Cortex of kidney (tissue), 1 donor: Measurements from ENCODE around the gene NXF1.
"Not testable (repeated sequence)": the region's sequence is repeated elsewhere in the genome, so short reads cannot be mapped to it uniquely, and the experiment has no call there.

Source experiments
- DNase-seq: peaks from one replicate; lab custom pipeline; 2025; lab: John Stamatoyannopoulos, UW

The NXF1 gene

DNA sequence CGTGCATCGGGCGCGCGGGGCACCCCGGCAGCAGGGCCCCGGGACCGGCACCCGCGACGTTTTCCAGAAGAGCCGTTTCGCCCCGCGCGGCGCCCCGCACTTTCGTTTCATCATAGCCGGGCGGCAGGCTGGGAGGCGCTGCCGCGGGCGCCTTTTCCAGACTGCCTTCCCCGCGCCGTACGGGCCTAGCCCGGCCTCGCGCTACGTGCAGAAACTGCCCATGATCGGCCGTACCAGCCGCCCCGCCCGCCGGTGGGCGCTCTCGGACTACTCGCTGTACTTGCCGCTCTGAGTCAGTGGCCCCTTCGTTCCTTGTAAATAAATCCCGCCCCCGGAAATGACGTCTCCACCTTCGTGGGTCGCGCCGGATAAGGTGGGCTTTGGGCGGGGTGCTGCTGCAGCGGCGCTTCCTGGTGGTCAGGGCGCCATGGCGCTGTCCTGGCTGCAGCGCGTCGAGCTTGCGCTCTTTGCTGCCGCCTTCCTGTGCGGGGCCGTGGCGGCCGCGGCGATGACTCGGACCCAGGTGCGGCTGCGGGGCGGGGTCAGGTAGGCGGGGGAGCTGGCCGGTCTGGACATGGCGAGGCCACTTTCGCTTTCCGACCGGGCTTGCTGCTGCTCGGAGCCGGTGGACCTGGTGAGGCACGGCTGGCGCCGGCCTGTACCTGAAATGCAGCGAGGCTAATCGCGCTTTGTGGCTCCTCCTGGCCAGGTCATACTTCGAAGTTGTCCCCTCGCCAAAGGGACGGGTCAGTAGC lies 18.1 kb downstream of the NXF1 start, which contains the start of gene TMEM179B:
Gene TMEM179B, plus strand, starts transcription at position 398 of the 755 bp plus-strand sequence. Its CDS starts 30 bp downstream, at position 428.
- no peak for DNase-seq

- peak; percentile 33 for DNase-seq
Measured at GRCh38 chr11:62786318-62787004, 18.8 kb downstream of the NXF1 start.

DNA sequence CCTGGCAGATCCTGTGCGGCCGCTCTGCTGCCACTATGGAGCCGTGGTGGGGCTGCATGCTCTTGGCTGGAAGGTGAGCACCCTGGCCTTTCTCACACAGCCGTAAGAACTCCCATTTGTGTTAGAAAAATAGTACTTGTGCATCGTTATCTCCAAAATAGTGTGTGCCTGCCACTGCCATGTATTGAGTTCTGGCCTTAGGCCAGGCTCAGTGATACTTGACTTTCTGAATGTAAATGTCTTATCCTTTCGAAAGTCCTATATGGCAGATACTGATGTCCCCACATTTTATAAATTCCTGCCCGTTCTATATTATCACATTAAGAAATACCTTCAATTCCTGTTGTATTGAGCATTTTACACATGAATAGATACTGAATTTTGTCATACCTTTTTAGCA lies 22.5 kb downstream of the NXF1 start:
- DNase-seq: no peak

DNA sequence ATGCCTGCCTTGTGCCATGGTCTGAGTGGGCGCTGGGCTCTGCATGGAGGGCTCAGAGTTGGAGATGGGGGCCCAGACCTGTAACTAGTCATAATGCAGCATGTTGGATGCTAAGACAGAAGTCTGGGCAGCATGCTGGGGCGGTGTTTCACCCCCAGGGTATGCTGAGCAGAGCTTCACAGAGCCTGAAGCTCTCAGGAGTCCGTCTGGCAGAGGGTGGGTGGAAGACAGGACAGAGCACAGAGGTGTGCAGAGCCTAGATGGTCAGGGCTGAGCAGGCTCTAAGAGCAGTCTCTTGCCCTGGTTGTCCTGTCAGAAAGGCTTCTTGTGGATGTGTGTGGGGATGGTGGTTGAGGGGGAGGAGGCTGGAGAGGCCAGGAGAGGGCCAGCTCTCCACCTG lies 26.8 kb downstream of the NXF1 start:
- no peak for DNase-seq

DNA sequence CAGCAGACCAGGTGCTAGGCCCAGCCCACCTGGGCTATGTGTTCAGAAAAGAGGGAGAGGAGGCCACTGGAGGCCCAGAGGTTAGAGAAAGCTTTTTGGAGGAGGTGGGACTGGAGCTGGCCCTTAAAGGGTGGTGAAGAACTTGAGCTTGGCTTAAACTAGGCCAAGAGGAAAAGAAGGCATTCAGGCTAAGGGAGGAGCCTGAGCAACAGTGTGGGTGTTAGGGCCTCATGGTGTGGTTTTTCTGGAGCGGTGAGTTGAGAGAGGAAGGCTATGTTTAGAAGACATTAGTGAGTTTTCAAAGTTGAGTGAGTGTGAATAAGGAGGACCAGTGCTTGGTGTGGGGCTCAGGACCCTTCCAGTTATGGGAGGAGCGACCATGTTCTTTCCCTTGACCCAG lies 27.9 kb downstream of the NXF1 start:
- no peak for DNase-seq

- DNase-seq: no peak
Measured at GRCh38 chr11:62775646-62776045, 29.6 kb downstream of the NXF1 start.

- DNase-seq: no peak
Measured at GRCh38 chr11:62774407-62774806, 30.8 kb downstream of the NXF1 start.

DNA sequence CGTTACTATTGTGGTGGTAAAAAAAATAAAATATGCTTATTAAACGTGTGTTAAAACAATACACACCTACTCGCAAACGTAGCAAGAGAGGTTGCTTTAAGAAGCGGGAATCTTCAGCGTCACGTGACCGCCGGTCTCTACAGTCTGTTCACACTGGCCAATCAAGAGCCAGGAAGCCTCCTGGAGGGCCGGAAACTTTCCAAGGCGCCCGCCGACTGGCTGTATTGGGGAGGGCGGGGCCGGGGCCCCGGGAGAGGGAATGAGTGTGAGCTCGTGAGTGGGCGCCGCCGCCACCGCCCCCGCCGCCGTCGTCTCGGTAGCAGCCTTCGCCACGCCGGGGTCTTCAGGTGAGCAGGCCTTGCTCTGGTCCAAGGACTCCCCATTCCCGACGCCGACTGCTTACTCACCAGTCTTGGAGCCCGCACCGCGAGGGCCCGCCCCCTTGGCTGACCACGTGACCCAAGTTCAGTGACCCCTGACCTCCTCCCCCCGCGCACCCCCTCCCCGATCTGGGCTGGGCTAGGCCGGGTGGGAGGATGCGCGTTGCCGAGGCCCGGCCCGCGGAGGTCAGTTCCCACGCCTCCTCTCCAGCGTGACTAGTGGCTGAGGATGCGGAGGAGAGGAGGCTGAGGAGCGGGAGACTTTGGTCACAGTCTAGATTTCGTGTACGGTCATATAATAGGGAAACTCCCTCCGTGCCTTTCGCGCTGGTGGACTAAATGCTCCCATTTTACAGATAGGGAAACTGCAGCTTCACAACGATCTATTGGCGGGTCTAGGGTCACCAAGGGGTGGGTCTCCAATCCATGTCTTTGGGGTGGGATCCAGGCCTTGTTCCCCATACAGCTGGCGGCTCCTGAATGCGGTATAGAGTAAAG lies 33.9 kb downstream of the NXF1 start, which contains the start of gene TAF6L:
Gene TAF6L, plus strand, starts transcription at position 253 of the 878 bp plus-strand sequence. CDS start 4,388 bp downstream, outside the sequence.
- no peak for DNase-seq

DNA sequence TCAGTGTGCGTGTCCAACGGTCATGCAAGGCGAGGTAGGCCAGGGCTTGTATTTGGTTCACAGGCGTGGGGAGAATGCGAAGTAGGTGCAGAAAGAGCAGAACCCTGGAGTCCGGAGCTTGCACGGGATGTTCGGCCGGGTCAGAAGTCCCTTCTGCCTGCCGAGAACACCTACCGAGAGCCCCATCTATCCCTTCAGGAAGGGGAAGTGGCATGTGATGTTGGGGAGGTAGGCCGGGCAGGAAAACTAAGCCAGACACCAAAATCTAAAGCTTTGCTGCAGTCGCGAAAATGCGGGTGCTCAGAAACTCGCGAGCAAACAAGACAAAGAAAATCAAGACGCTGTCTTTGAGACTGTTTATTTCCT lies 34.5 kb downstream of the NXF1 start:
- no peak for DNase-seq

DNA sequence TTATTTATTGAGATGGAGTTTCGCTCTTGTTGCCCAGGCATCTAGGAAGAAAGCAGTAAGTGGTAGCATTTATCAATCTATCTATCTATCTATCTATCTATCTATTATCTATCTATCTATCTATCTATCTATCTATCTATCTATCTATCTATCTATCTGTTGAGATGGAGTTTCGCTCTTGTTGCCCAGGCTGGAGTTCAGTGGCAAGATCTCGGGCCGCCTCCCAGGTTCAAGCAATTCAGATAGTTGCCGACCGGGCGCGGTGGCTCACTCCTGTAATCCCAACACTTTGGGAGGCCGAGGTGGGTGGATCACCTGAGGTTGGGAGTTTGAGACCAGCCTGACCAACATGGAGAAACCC lies 44.4 kb downstream of the NXF1 start:
- not testable (repeated sequence) for DNase-seq

GRCh38 chr11:62757846-62758788 lies 47.1 kb downstream of the NXF1 start:
- no peak for DNase-seq

DNA sequence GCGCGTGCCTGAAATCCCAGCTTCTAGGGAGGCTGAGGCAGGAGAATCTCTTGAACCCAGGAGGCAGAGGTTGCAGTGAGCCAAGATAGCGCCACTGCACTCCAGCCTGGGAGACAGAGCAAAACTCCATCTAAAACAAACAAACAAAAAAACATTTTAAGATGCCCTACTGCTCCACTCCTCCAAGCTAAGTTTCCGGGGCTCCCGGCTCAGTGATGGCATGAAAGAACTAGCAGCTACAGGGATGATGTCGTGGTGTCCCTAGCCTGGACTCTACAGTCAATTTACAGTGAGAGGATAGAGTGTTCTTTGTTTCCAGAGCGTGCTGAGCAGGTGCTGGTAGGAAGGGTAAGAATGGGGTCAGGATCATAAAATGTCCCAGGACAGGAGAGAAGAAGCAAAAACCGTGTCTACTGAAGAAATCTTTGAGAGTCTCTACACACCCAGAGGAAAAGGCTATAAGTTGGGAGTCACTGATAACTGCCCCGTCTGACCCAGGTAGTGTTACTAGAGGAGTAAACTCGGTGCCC lies 50.1 kb downstream of the NXF1 start:
- no peak for DNase-seq

GRCh38 chr11:62753736-62754603 lies 51.3 kb downstream of the NXF1 start, which contains the start of gene ZBTB3:
TSS of gene ZBTB3 (minus strand) at chr11:62754160. CDS start at chr11:62753664, 496 bp downstream.
- no peak for DNase-seq

GRCh38 chr11:62752994-62753735 lies 52.1 kb downstream of the NXF1 start:
- no peak for DNase-seq

DNA sequence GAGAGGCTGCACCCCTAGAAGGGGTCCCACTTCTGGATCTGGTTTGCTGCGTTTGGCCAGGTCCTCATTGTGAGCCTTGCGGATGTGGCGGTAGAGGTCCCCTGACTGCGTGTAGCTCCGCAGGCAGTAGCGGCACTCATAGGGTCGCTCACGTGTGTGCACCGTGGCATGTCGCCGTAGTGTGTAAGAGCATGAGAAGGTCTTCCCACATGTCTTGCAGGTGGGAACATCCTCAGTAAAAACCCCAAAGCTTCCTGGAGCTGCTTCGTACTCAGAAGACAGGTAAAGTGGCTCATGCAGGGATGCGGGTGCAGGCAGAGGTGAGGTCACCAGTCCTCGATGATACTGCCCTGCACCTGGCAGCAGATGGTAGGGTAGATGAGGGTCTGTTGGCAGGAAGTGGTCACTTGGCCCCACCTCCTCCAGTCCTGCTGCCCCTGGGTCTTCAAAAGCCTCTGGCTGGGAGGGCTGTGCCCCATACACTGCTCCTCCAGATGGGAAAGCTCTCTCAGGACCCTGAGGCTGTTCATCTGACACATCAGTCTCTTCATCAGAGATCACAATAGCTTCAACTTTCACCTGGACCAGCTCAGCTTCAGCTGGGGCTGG lies 53.0 kb downstream of the NXF1 start:
- no peak for DNase-seq

DNA sequence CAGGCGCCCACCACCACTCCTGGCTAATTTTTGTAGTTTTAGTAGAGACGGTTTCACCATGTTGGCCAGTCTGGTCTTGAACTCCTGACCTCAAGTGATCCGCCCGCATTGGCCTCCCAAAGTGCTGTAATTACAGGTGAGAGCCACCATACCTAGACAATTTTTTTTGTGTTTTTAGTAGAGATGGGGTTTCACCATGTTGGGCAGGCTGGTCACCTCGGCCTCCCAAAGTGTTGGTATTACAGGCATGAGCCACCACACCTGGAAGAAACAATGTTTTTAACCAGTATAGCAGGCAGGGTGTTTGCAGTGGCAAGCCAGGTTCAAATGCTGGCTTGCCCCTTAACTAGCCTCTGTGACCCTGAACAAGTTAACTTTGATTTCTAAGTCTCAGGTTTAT lies 55.3 kb downstream of the NXF1 start:
- DNase-seq: not testable (repeated sequence)

DNA sequence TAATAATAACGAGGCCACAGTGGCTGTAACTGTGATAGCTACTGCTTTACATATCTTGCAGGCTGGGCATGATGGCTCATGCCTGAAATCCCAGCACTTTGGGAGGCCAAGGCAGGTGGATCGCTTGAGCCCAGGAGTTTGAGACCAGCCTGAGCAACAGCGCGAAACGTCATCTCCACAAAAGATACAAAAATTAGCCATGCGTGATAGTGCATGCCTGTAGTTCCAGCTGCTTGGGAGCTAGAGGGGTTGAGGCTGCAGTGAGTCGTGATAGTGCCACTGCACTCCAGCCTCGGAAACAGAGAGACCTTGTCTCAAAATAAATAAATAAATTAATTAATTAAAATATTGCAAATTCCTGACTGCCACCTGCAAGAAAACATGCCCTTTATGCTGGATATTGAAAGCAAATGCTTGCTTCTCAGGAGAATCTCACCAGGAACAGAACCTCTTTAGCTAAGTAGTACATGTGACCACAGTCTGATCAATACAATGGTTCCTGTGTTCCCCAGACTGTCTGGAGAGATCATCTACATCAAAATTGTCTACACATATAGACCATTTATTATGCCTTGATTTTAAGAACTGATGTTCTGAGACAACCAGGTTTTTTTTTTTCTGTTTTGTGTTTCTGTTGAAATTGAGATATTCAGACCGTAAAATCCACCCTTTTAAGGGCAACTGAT lies 57.6 kb downstream of the NXF1 start:
- DNase-seq: no peak
